Measurements from ENCODE around the gene PAPPA. TPM values are rescaled to one million over a fixed set of nuclear protein-coding genes. Genes with fewer than 3 reads are reported as not detected.

Gene PAPPA
- total RNA-seq, 1 experiment from 2014 or later, result 3.9 TPM

DNA sequence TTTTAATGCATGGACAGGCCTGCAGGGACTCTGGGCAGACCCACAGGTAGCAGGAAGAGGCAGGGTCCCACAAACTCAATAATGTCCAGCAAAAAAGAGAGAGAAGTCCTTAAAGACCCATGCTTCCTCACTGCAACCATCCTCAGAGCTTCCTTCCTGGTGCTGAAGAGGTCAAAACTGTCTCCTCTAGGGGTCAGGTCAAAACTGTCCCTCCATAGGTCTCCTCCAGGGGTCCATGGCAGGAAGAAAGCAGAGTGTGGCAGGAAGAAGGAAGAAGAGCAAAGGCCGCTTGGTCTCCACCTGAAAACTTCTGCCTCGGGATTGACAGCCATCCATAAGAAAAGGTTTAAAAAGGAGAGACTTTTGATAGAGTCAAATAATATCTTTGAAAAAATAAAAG is 271.7 kb downstream of the PAPPA start:
- Histone ChIP-seq H4K20me1 (ENCODE audit: insufficient read depth) (no peaks in the 10 kb centered on the region), H2AFZ (no peak overlapping the region), H3K4me2 (no peak overlapping the region), H3K9me3 (ENCODE audit: insufficient read depth, low read depth) (no peaks in the 10 kb centered on the region), H3K27me3 (ENCODE audit: insufficient read depth, low read depth) (no peaks in the 10 kb centered on the region), H3K79me2 (ENCODE audit: low read depth) (no peaks in the 10 kb centered on the region), H3K4me3 (no peak overlapping the region), H3F3A (ENCODE audit: insufficient read depth, low read depth) (no peaks in the 10 kb centered on the region), H3K36me3 (ENCODE audit: low read depth) (no peaks in the 10 kb centered on the region), H3K27ac (no peak overlapping the region), H3K4me1 (replicated peaks; ENCODE audit: insufficient read depth) (no peaks in the 10 kb centered on the region), H3K9me2 (ENCODE audit: insufficient read depth) (no peaks in the 10 kb centered on the region)
- TF ChIP-seq, protein P1, sequence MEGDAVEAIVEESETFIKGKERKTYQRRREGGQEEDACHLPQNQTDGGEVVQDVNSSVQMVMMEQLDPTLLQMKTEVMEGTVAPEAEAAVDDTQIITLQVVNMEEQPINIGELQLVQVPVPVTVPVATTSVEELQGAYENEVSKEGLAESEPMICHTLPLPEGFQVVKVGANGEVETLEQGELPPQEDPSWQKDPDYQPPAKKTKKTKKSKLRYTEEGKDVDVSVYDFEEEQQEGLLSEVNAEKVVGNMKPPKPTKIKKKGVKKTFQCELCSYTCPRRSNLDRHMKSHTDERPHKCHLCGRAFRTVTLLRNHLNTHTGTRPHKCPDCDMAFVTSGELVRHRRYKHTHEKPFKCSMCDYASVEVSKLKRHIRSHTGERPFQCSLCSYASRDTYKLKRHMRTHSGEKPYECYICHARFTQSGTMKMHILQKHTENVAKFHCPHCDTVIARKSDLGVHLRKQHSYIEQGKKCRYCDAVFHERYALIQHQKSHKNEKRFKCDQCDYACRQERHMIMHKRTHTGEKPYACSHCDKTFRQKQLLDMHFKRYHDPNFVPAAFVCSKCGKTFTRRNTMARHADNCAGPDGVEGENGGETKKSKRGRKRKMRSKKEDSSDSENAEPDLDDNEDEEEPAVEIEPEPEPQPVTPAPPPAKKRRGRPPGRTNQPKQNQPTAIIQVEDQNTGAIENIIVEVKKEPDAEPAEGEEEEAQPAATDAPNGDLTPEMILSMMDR (conservative IDR thresholded peaks at IDR 0.05), result no peak
- TF ChIP-seq EZH2 (IDR thresholded peaks at IDR 0.05; ENCODE audit: low read depth), result no peak
- ChIA-PET POLR2A (ENCODE audit: unreplicated experiment) (no interaction called here), CTCF (no interaction called here)
- no TSS peak for BruUV-seq (replicated peaks)
- DNase-seq, result no peak
- intact Hi-C loops (cut with micrococcal nuclease; ENCODE audit: unreplicated experiment), result loop anchor here (10.0 kb wide), 1 partner anchor 120 kb away; no protein-coding TSS in a partner anchor

DNA sequence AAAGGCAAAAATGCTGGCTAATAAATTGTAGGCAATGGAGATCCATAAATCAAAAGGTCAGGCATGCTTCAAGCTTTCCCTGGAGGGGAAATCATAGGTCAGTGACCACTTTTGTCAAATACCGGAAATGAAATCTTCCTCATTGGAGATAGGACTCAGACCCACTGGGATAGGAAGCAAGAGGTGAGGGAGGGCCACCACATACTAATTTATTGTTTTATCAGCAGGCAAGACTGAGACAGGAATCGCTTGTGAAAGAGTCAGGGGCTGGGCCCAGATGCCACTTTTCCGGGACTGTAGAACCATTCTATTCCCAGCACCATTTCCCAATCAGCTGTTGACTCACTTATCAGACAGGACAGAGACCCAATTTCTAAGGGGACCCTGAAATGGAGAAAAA is 277.3 kb downstream of the PAPPA start:
- H3K79me2 ChIP-seq (ENCODE audit: low read depth), result no peaks in the 10 kb centered on the region
- H4K20me1 ChIP-seq (ENCODE audit: insufficient read depth), result no peaks in the 10 kb centered on the region
- intact Hi-C loops (cut with micrococcal nuclease; ENCODE audit: unreplicated experiment), result no loop called here
- no peak overlapping the region for H3K4me2 ChIP-seq
- no peak overlapping the region for H2AFZ ChIP-seq
- H3F3A ChIP-seq (ENCODE audit: insufficient read depth, low read depth), result no peaks in the 10 kb centered on the region
- CTCF ChIA-PET, result no interaction called here
- no peaks in the 10 kb centered on the region for H3K4me1 ChIP-seq (replicated peaks; ENCODE audit: insufficient read depth)
- H3K27ac ChIP-seq, result no peak overlapping the region
- no TSS peak for BruUV-seq (replicated peaks)
- no peaks in the 10 kb centered on the region for H3K9me3 ChIP-seq (ENCODE audit: insufficient read depth, low read depth)
- DNase-seq, result no peak
- H3K4me3 ChIP-seq, result no peak overlapping the region
- H3K27me3 ChIP-seq (ENCODE audit: insufficient read depth, low read depth), result no peaks in the 10 kb centered on the region
- POLR2A ChIA-PET (ENCODE audit: unreplicated experiment), result no interaction called here
- H3K9me2 ChIP-seq (ENCODE audit: insufficient read depth), result 0 out of 2 replicates have a peak, but pooled peaks cover 3% of the 10 kb centered on the region
- no peaks in the 10 kb centered on the region for H3K36me3 ChIP-seq (ENCODE audit: low read depth)
- TF ChIP-seq, protein P1 (conservative IDR thresholded peaks at IDR 0.05), result no peak
- TF ChIP-seq EZH2 (IDR thresholded peaks at IDR 0.05; ENCODE audit: low read depth), result no peak

DNA sequence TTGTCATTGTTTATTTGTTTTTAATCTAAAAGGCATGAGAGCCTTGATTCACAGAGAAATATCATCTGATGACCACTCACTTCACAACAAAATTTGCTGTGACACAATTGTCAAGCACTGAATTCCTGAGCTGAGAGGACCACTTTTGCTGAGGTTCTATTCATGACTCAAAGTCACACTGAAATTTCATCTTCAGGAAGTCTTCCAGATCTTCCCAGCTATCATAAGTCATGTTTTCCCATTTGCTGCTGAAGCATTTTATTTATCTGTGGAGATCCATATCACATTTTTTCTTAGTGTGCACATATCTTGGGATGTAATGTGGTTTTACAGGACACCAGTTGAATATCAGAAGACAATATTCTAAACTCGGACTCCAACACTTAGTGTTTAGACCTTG is 278.5 kb downstream of the PAPPA start:
- ChIA-PET POLR2A (ENCODE audit: unreplicated experiment) (no interaction called here), CTCF (no interaction called here)
- Histone ChIP-seq H3K4me2 (no peak overlapping the region), H4K20me1 (ENCODE audit: insufficient read depth) (no peaks in the 10 kb centered on the region), H3K79me2 (ENCODE audit: low read depth) (no peaks in the 10 kb centered on the region), H3K9me2 (ENCODE audit: insufficient read depth) (0 out of 2 replicates have a peak, but pooled peaks cover 3% of the 10 kb centered on the region), H2AFZ (no peak overlapping the region), H3K9me3 (ENCODE audit: insufficient read depth, low read depth) (no peaks in the 10 kb centered on the region), H3K27me3 (ENCODE audit: insufficient read depth, low read depth) (no peaks in the 10 kb centered on the region), H3F3A (ENCODE audit: insufficient read depth, low read depth) (no peaks in the 10 kb centered on the region), H3K4me1 (replicated peaks; ENCODE audit: insufficient read depth) (no peaks in the 10 kb centered on the region), H3K27ac (no peak overlapping the region), H3K4me3 (no peak overlapping the region), H3K36me3 (ENCODE audit: low read depth) (no peaks in the 10 kb centered on the region)
- BruUV-seq (replicated peaks), result no TSS peak
- DNase-seq, result no peak
- TF ChIP-seq EZH2 (IDR thresholded peaks at IDR 0.05; ENCODE audit: low read depth), result no peak
- TF ChIP-seq, protein P1 (conservative IDR thresholded peaks at IDR 0.05), result no peak
- intact Hi-C loops (cut with micrococcal nuclease; ENCODE audit: unreplicated experiment), result no loop called here

All from PC-9 (cell line).